K562 (cell line): ENCODE results near the gene LYAR. TPM values are rescaled to one million over a fixed set of nuclear protein-coding genes. Genes with fewer than 3 reads are reported as not detected.

ENCODE experiments used
- ATF6 ChIP-seq: sonication (generic); formaldehyde crosslinking; IDR thresholded peaks from 2 replicates; pipeline ENCODE4 v1.4.0; 2020; ENCODE audit warnings: mild to moderate bottlenecking, missing genetic modification reagents
- CREM ChIP-seq: IDR thresholded peaks from 2 replicates; pipeline ENCODE4 v1.6.1; 2014; ENCODE audit warnings: antibody characterized with exemption, low read depth
- FOXK2 ChIP-seq, 2 experiments: fragments of 450-650 bp; IDR thresholded peaks in 1 of 2; conservative IDR thresholded peaks in 1 of 2; 2 replicates each; pipeline ENCODE4 v1.6.1; 2016; ENCODE audit warnings: low read depth in 2 of 2, mild to moderate bottlenecking in 1 of 2
- RAD21 ChIP-seq, 2 experiments: fragments of 250-450 bp in 1 of 2; fragments of 450-650 bp in 1 of 2; sonication (Bioruptor Pico) in 1 of 2; formaldehyde crosslinking in 1 of 2; IDR thresholded peaks in 1 of 2; conservative IDR thresholded peaks in 1 of 2; 2 replicates each; pipeline versions ENCODE4 v1.4.0 to v1.8.0; 2020 to 2022; ENCODE audit warnings: mild to moderate bottlenecking in 2 of 2, moderate library complexity in 1 of 2
- SLC30A9 ChIP-seq: fragments of 250-450 bp; sonication (Bioruptor Pico); IDR thresholded peaks from 2 replicates; pipeline ENCODE4 v1.8.0; 2022; ENCODE audit warnings: mild to moderate bottlenecking, moderate library complexity
- ZNF253 ChIP-seq: fragments of 250-450 bp; sonication (Bioruptor Pico); conservative IDR thresholded peaks from 2 replicates; pipeline ENCODE4 v1.6.1; 2021; ENCODE audit warnings: mild to moderate bottlenecking
- ZNF696 ChIP-seq: fragments of 250-450 bp; sonication (Bioruptor Pico); conservative IDR thresholded peaks from 2 replicates; pipeline ENCODE4 v1.4.0; 2020; ENCODE audit warnings: mild to moderate bottlenecking, moderate library complexity
- ZNF79 ChIP-seq: fragments of 250-450 bp; sonication (Bioruptor Pico); IDR thresholded peaks from 2 replicates; pipeline ENCODE4 v1.4.0; 2020; ENCODE audit warnings: low read depth, mild to moderate bottlenecking, moderate library complexity
- polyA plus RNA-seq, 8 experiments: library from polyadenylated mRNA; depleted of rRNA in 4 of 8; stranded (reverse) in 5 of 8; unstranded in 3 of 8; fragments of >200 nt; fragmentation: Nextera tagmentation in 2 of 8; fragmentation: Illumina TruSeq in 1 of 8; extraction: Ambion mirVana in 2 of 8; extraction: Trizol in 1 of 8; gene quantifications; 2 replicates each; pipeline versions ENCODE4 v1.2.1 to v1.2.3, GENCODE V29; 2011 to 2014; ENCODE audit warnings: inconsistent platforms in 1 of 8, missing spikeins in 1 of 8
- total RNA-seq, 7 experiments: library from RNA; depleted of rRNA in 6 of 7; stranded (reverse); fragments of >200 nt in 6 of 7; fragmentation: Illumina TruSeq in 2 of 7; extraction: Trizol in 2 of 7; gene quantifications; 2 replicates each; pipeline versions ENCODE4 v1.2.1 to v1.2.3, GENCODE V29; 2011 to 2021; ENCODE audit warnings: low replicate concordance in 1 of 7
- TF ChIP-seq, protein P1 (sequence below), 2 experiments: fragments of 450-650 bp in 1 of 2; sonication (generic) in 1 of 2; formaldehyde crosslinking in 1 of 2; IDR thresholded peaks; 2 replicates each; pipeline versions ENCODE4 v1.7.1 to v1.9.0; 2016 to 2022; ENCODE audit warnings: inconsistent platforms in 1 of 2, mild to moderate bottlenecking in 1 of 2, missing genetic modification reagents in 1 of 2
- TF ChIP-seq, protein P2 (sequence below): sonication (generic); formaldehyde crosslinking; IDR thresholded peaks from 2 replicates; pipeline ENCODE4 v1.8.0; 2022; ENCODE audit warnings: missing genetic modification reagents, mild to moderate bottlenecking, borderline replicate concordance
- TF ChIP-seq, protein P3 (sequence below): sonication (generic); formaldehyde crosslinking; IDR thresholded peaks from 2 replicates; pipeline ENCODE4 v1.9.0; 2022; ENCODE audit warnings: mild to moderate bottlenecking, missing genetic modification reagents

Gene LYAR
- total and polyA plus RNA-seq, 9 of the 15 experiments (the other 6 are each of a cell fraction or from before 2014, with no cell fraction given), result 28.3 to 172 (median 127) TPM

GRCh38 chr4:4289941-4290850 lies at the start of gene LYAR, which contains the start of gene ZBTB49 (continued):
- TF ChIP-seq, protein P1, sequence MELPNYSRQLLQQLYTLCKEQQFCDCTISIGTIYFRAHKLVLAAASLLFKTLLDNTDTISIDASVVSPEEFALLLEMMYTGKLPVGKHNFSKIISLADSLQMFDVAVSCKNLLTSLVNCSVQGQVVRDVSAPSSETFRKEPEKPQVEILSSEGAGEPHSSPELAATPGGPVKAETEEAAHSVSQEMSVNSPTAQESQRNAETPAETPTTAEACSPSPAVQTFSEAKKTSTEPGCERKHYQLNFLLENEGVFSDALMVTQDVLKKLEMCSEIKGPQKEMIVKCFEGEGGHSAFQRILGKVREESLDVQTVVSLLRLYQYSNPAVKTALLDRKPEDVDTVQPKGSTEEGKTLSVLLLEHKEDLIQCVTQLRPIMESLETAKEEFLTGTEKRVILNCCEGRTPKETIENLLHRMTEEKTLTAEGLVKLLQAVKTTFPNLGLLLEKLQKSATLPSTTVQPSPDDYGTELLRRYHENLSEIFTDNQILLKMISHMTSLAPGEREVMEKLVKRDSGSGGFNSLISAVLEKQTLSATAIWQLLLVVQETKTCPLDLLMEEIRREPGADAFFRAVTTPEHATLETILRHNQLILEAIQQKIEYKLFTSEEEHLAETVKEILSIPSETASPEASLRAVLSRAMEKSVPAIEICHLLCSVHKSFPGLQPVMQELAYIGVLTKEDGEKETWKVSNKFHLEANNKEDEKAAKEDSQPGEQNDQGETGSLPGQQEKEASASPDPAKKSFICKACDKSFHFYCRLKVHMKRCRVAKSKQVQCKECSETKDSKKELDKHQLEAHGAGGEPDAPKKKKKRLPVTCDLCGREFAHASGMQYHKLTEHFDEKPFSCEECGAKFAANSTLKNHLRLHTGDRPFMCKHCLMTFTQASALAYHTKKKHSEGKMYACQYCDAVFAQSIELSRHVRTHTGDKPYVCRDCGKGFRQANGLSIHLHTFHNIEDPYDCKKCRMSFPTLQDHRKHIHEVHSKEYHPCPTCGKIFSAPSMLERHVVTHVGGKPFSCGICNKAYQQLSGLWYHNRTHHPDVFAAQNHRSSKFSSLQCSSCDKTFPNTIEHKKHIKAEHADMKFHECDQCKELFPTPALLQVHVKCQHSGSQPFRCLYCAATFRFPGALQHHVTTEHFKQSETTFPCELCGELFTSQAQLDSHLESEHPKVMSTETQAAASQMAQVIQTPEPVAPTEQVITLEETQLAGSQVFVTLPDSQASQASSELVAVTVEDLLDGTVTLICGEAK (IDR thresholded peaks at IDR 0.05), result peak; percentile 93
- TF ChIP-seq, protein P1 (CRISPR knock-in tag; IDR thresholded peaks at IDR 0.05), result no peak
- TF ChIP-seq ZNF253 (no peak), RAD21 (CRISPR knock-in tag; conservative IDR thresholded peaks at IDR 0.05 in 1 of 2, IDR thresholded peaks at IDR 0.05 in 1 of 2) (no peak), ZNF696 (CRISPR knock-in tag) (no peak), ZNF79 (CRISPR knock-in tag) (no peak), FOXK2 (conservative IDR thresholded peaks at IDR 0.05 in 1 of 2, IDR thresholded peaks at IDR 0.05 in 1 of 2; ENCODE audit: low read depth in 2 of 2) (peak; percentile 72 to 75), ATF6 (CRISPR knock-in tag) (no peak), CREM (peak; percentile 96), SLC30A9 (CRISPR knock-in tag) (no peak)
- TF ChIP-seq, protein P2, sequence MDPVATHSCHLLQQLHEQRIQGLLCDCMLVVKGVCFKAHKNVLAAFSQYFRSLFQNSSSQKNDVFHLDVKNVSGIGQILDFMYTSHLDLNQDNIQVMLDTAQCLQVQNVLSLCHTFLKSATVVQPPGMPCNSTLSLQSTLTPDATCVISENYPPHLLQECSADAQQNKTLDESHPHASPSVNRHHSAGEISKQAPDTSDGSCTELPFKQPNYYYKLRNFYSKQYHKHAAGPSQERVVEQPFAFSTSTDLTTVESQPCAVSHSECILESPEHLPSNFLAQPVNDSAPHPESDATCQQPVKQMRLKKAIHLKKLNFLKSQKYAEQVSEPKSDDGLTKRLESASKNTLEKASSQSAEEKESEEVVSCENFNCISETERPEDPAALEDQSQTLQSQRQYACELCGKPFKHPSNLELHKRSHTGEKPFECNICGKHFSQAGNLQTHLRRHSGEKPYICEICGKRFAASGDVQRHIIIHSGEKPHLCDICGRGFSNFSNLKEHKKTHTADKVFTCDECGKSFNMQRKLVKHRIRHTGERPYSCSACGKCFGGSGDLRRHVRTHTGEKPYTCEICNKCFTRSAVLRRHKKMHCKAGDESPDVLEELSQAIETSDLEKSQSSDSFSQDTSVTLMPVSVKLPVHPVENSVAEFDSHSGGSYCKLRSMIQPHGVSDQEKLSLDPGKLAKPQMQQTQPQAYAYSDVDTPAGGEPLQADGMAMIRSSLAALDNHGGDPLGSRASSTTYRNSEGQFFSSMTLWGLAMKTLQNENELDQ (CRISPR knock-in tag), result no peak
- TF ChIP-seq, protein P3, sequence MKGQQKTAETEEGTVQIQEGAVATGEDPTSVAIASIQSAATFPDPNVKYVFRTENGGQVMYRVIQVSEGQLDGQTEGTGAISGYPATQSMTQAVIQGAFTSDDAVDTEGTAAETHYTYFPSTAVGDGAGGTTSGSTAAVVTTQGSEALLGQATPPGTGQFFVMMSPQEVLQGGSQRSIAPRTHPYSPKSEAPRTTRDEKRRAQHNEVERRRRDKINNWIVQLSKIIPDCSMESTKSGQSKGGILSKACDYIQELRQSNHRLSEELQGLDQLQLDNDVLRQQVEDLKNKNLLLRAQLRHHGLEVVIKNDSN (CRISPR knock-in tag), result peak; percentile 81
